K562 (cell line): ENCODE data around the gene SPATA31A5. TPM values are rescaled to one million over a fixed set of nuclear protein-coding genes. Genes with fewer than 3 reads are reported as not detected.
"Not testable (repeated sequence)": the region's sequence is repeated elsewhere in the genome, so short reads cannot be mapped to it uniquely, and the experiment has no call there.

Source experiments
- ATAC-seq: fragments of 200-7000 bp; cut with Tn5 transposase; 3 replicates; pipeline ENCODE4 v1.9.1; 2020; ENCODE audit warnings: moderate library complexity
- Bru-seq: library from RNA; stranded (reverse); fragments of 400-500 nt; gene quantifications from one replicate; lab custom pipeline; 2021; lab: Mats Ljungman, UMichigan
- BruChase-seq, 2 experiments: library from RNA; stranded (reverse); fragments of 400-500 nt; gene quantifications; one replicate each; lab custom pipeline; 2021; lab: Mats Ljungman, UMichigan
- BruUV-seq: library from RNA; stranded (reverse); fragments of 400-500 nt; replicated peaks from 2 replicates; lab custom pipeline; 2021; lab: Mats Ljungman, UMichigan
- CTCF ChIA-PET: fragments of 300-600 bp; formaldehyde crosslinking; extraction: SDS; loops from one replicate; lab custom pipeline; 2021; ENCODE audit warnings: low intra/inter-chr PET ratio; lab: Yijun Ruan, JAX
- POLR2A ChIA-PET: fragments of 300-600, 350-650 bp; sonication (Branson Sonifier 250); formaldehyde crosslinking; extraction: SDS; loops from one replicate; lab custom pipeline; 2021; ENCODE audit warnings: antibody characterized with exemption, inconsistent platforms; lab: Yijun Ruan, JAX
- DNase-seq, 4 experiments: peaks; one replicate each; pipeline versions ENCODE4 v3.0.0 to v3.0.0-alpha.2; 2011 to 2018; ENCODE audit warnings: low spot score in 3 of 4, mixed read lengths in 3 of 4; ENCODE audit errors: extremely low read depth in 1 of 4
- FAIRE-seq: peaks from 2 replicates; lab custom pipeline; 2011; peaks lifted over from hg19 to GRCh38; lab: Jason Lieb, UNC
- H2AFZ ChIP-seq: 2 replicates; pipeline ENCODE4 v1.6.0; 2011; ENCODE audit warnings: low read depth, low read length, control low read depth, inconsistent platforms
- H3K27ac ChIP-seq: fragments of 200-600 bp; 3 replicates; pipeline ENCODE4 v1.8.0; 2011; ENCODE audit warnings: low read depth, mild to moderate bottlenecking, control low read depth, inconsistent platforms, low read length, moderate library complexity, mixed read lengths; ENCODE audit errors: extremely low read depth
- H3K27me3 ChIP-seq, 2 experiments: fragments of 300-600 bp in 1 of 2; 2 replicates in 1 of 2; 3 replicates in 1 of 2; pipeline versions ENCODE4 v1.6.0 to v1.8.0; 2011; ENCODE audit warnings: inconsistent platforms in 2 of 2, low read length in 2 of 2, mild to moderate bottlenecking in 1 of 2, mixed read lengths in 1 of 2, moderate library complexity in 1 of 2; ENCODE audit not compliant: control insufficient read depth in 2 of 2, insufficient read depth in 2 of 2
- H3K36me3 ChIP-seq: fragments of 300-600 bp; 3 replicates; pipeline ENCODE4 v1.8.0; 2011; ENCODE audit warnings: mild to moderate bottlenecking, low read length, inconsistent platforms; ENCODE audit not compliant: control insufficient read depth, insufficient read depth
- H3K4me1 ChIP-seq, 2 experiments: fragments of 200-600 bp in 1 of 2; replicated peaks in 1 of 2; 2 replicates in 1 of 2; 3 replicates in 1 of 2; pipeline versions ENCODE4 v1.5.1 to v1.8.0; 2011; ENCODE audit warnings: inconsistent platforms in 2 of 2, low read length in 2 of 2, mild to moderate bottlenecking in 1 of 2, mixed read lengths in 1 of 2, moderate library complexity in 1 of 2; ENCODE audit not compliant: control insufficient read depth in 2 of 2, insufficient read depth in 2 of 2
- H3K4me2 ChIP-seq: 2 replicates; pipeline ENCODE4 v1.6.1; 2011; ENCODE audit warnings: low read length, control low read depth, inconsistent platforms, mixed read lengths; ENCODE audit not compliant: insufficient read depth
- H3K4me3 ChIP-seq: fragments of 200-600 bp; sonication (generic), shearing (Covaris generic); 2 replicates; pipeline ENCODE4 v1.5.1; 2016; ENCODE audit warnings: control low read depth, inconsistent platforms
- H3K79me2 ChIP-seq: fragments of 200-600 bp; 3 replicates; pipeline ENCODE4 v1.8.0; 2011; ENCODE audit warnings: low read length, inconsistent platforms; ENCODE audit not compliant: control insufficient read depth, insufficient read depth
- H3K9ac ChIP-seq, 2 experiments: 2 replicates each; pipeline versions ENCODE4 v1.6.0 to v1.6.1; 2011; ENCODE audit warnings: low read depth in 2 of 2, low read length in 2 of 2, control low read depth in 1 of 2, inconsistent platforms in 1 of 2, mild to moderate bottlenecking in 1 of 2, mixed read lengths in 1 of 2; ENCODE audit not compliant: insufficient read depth in 1 of 2
- H3K9me1 ChIP-seq: one replicate; pipeline ENCODE4 v1.6.0; 2011; ENCODE audit warnings: inconsistent platforms, mild to moderate bottlenecking, low read length, moderate library complexity; ENCODE audit not compliant: control insufficient read depth, insufficient read depth
- H3K9me3 ChIP-seq: replicated peaks from 2 replicates; pipeline ENCODE4 v1.5.1; 2011; ENCODE audit warnings: low read depth, low read length, inconsistent platforms; ENCODE audit not compliant: control insufficient read depth, insufficient read depth
- H4K20me1 ChIP-seq: replicated peaks from 2 replicates; pipeline ENCODE4 v1.6.1; 2011; ENCODE audit warnings: low read length, inconsistent platforms, mixed read lengths; ENCODE audit not compliant: control insufficient read depth, insufficient read depth
- WGBS: fragments of 100-300 bp; shearing (Covaris generic); methylation state at CpG from one replicate; pipeline ENCODE4 v1.1.6; 2016; ENCODE audit warnings: low coverage, mixed read lengths; ENCODE audit not compliant: insufficient coverage; ENCODE audit errors: missing lambda C conversion rate; 5-methylcytosine and 5-hydroxymethylcytosine counted together
- in situ Hi-C: fragments of 300-500 bp; cut with MboI; formaldehyde crosslinking; loops from 4 replicates; pipeline ENCODE4 v1.15.0; 2018; ENCODE audit warnings: inconsistent platforms, mixed read lengths
- intact Hi-C: fragments of 100-400 bp; cut with micrococcal nuclease; formaldehyde crosslinking; loops from 2 replicates; pipeline ENCODE4 v1.14.2; 2022
- long read RNA-seq, 3 experiments: library from polyadenylated mRNA in 2 of 3; library from RNA in 1 of 3; unstranded in 2 of 3; stranded (forward) in 1 of 3; transcript quantifications; one replicate each; pipeline ENCODE4 v2.0.0, GENCODE V29; 2019 to 2022
- polyA minus RNA-seq, 3 experiments: library from RNA; depleted of rRNA, polyadenylated mRNA; stranded (reverse); fragments of >200 nt; gene quantifications; 2 replicates each; pipeline ENCODE4 v1.2.3, GENCODE V29; 2011
- polyA plus RNA-seq, 8 experiments: library from polyadenylated mRNA; depleted of rRNA in 4 of 8; stranded (reverse) in 5 of 8; unstranded in 3 of 8; fragments of >200 nt; fragmentation: Nextera tagmentation in 2 of 8; fragmentation: Illumina TruSeq in 1 of 8; extraction: Ambion mirVana in 2 of 8; extraction: Trizol in 1 of 8; gene quantifications; 2 replicates each; pipeline versions ENCODE4 v1.2.1 to v1.2.3, GENCODE V29; 2011 to 2014; ENCODE audit warnings: inconsistent platforms in 1 of 8, missing spikeins in 1 of 8
- total RNA-seq, 7 experiments: library from RNA; depleted of rRNA in 6 of 7; stranded (reverse); fragments of >200 nt in 6 of 7; fragmentation: Illumina TruSeq in 2 of 7; extraction: Trizol in 2 of 7; gene quantifications; 2 replicates each; pipeline versions ENCODE4 v1.2.1 to v1.2.3, GENCODE V29; 2011 to 2021; ENCODE audit warnings: low replicate concordance in 1 of 7

Gene SPATA31A5
- 0.14 TPM in 1 of 2 replicates, not detected in the other for total RNA-seq (2011; cell fraction: chromatin; rRNA removed; ENCODE audit: low replicate concordance)
- total RNA-seq (2011; cell fraction: nucleolus; rRNA removed): not detected in 2 replicates
- total RNA-seq (2011; cell fraction: nucleoplasm; rRNA removed): not detected in 2 replicates
- total RNA-seq (2014; rRNA removed): not detected in 2 replicates
- total RNA-seq (2014; rRNA removed; fragmentation: Illumina TruSeq; extraction: Trizol): 0.03 TPM in 1 of 2 replicates, not detected in the other
- not detected in 2 replicates for total RNA-seq (2015; rRNA removed; fragmentation: Illumina TruSeq; extraction: Trizol)
- total RNA-seq (2021): not detected in 2 replicates
- polyA plus RNA-seq (2011; rRNA removed): not detected in 2 replicates
- not detected in 2 replicates for polyA plus RNA-seq (2011; cell fraction: cytosol; rRNA removed)
- polyA plus RNA-seq (2011; cell fraction: nucleus; rRNA removed): 0.03 TPM in 1 of 2 replicates, not detected in the other
- 0.09 TPM in 1 of 2 replicates, not detected in the other for polyA plus RNA-seq (2012)
- polyA plus RNA-seq (2014; fragmentation: Illumina TruSeq; extraction: Trizol): 0.07 and 0.08 TPM in 2 replicates
- under 1 TPM; 0.01 to 0.03 TPM for polyA plus RNA-seq (2014; fragmentation: Nextera tagmentation; extraction: Ambion mirVana)
- polyA plus RNA-seq (2014; rRNA removed): not detected in 2 replicates
- not detected in 2 replicates for polyA minus RNA-seq (2011; rRNA and poly(A)+ RNA removed)
- polyA minus RNA-seq (2011; cell fraction: cytosol; rRNA and poly(A)+ RNA removed): not detected in 2 replicates
- not detected in 2 replicates for polyA minus RNA-seq (2011; cell fraction: nucleus; rRNA and poly(A)+ RNA removed)
- not detected for Bru-seq, nascent RNA
- BruChase-seq, experiment 1, labeled RNA remaining after a 2-hour chase: not detected
- not detected for BruChase-seq, experiment 2, labeled RNA remaining after a 6-hour chase
- long read RNA-seq, experiment 1: 0 reads
- long read RNA-seq, experiment 2: 0 reads
- long read RNA-seq, experiment 3: 0 reads

GRCh38 chr9:60914107-60914506 is at the start of gene SPATA31A5:
TSS of gene SPATA31A5 (plus strand) at chr9:60914407. CDS start at chr9:60914436, 29 bp downstream.
- H3K4me3 ChIP-seq, DNase-seq, POLR2A ChIA-PET, H3K79me2 ChIP-seq, H3K9me3 ChIP-seq, CTCF ChIA-PET, H3K9ac ChIP-seq, FAIRE-seq, H3K9me1 ChIP-seq, H3K4me1 ChIP-seq, ATAC-seq, intact Hi-C loops, H3K4me2 ChIP-seq, in situ Hi-C loops, H3K36me3 ChIP-seq, H3K27me3 ChIP-seq, H4K20me1 ChIP-seq, BruUV-seq, H2AFZ ChIP-seq, H3K27ac ChIP-seq: not testable (repeated sequence)
- WGBS: no CpG with 5 or more reads among the region's 7 CpGs

- BruUV-seq, H3K36me3 ChIP-seq, H3K4me3 ChIP-seq, H3K79me2 ChIP-seq, H3K4me2 ChIP-seq, H3K27ac ChIP-seq, H3K9me1 ChIP-seq, ATAC-seq, H3K4me1 ChIP-seq, H3K27me3 ChIP-seq, intact Hi-C loops, H2AFZ ChIP-seq, H3K9ac ChIP-seq, H3K9me3 ChIP-seq, H4K20me1 ChIP-seq, in situ Hi-C loops, CTCF ChIA-PET, FAIRE-seq, POLR2A ChIA-PET, DNase-seq: not testable (repeated sequence)
- no CpG with 5 or more reads among the region's 1 CpG for WGBS
These were observed 48.8 kb downstream of the SPATA31A5 start for GRCh38 chr9:60962990-60963350.

- H3K4me1 ChIP-seq, H3K9me1 ChIP-seq, H3K36me3 ChIP-seq, DNase-seq, H3K4me2 ChIP-seq, BruUV-seq, H2AFZ ChIP-seq, CTCF ChIA-PET, H3K27me3 ChIP-seq, H3K9me3 ChIP-seq, H3K27ac ChIP-seq, H3K9ac ChIP-seq, in situ Hi-C loops, H3K79me2 ChIP-seq, H3K4me3 ChIP-seq, H4K20me1 ChIP-seq, POLR2A ChIA-PET, intact Hi-C loops, ATAC-seq, FAIRE-seq: not testable (repeated sequence)
These were observed 52.2 kb downstream of the SPATA31A5 start for GRCh38 chr9:60966382-60966781.
